NCI-H446 treated with DMSO at 0.1 percent for 48 hours (cell line): ENCODE results near the gene PARP8.
"Not testable (repeated sequence)": the region's sequence is repeated elsewhere in the genome, so short reads cannot be mapped to it uniquely, and the experiment has no call there.

Source experiments
- DNase-seq: peaks from one replicate; lab custom pipeline; 2025; lab: John Stamatoyannopoulos, UW

PARP8 gene

GRCh38 chr5:50666261-50667022 is at the start of gene PARP8:
PARP8 (plus strand) TSS chr5:50666637; CDS start chr5:50667096, 459 bp downstream.
- DNase-seq = no peak

- no peak for DNase-seq
Measured at GRCh38 chr5:50623666-50624065, 42.8 kb upstream of the PARP8 start.

- DNase-seq = not testable (repeated sequence)
Measured at GRCh38 chr5:50634866-50635265, 31.6 kb upstream of the PARP8 start.

- not testable (repeated sequence) for DNase-seq
Measured at GRCh38 chr5:50637576-50637975, 28.9 kb upstream of the PARP8 start.

- DNase-seq = no peak
Measured at GRCh38 chr5:50646591-50646990, 19.8 kb upstream of the PARP8 start.

GRCh38 chr5:50647726-50648125 is 18.7 kb upstream of the PARP8 start:
- DNase-seq = no peak

- no peak for DNase-seq
Measured at GRCh38 chr5:50653946-50654345, 12.5 kb upstream of the PARP8 start.

GRCh38 chr5:50655067-50655809 is 11.2 kb upstream of the PARP8 start:
- DNase-seq = no peak

GRCh38 chr5:50655810-50656205 is 10.6 kb upstream of the PARP8 start:
- DNase-seq = no peak

GRCh38 chr5:50657044-50657443 is 9.4 kb upstream of the PARP8 start:
- no peak for DNase-seq

- DNase-seq = no peak
Measured at GRCh38 chr5:50658246-50658645, 8.2 kb upstream of the PARP8 start.

- no peak for DNase-seq
Measured at GRCh38 chr5:50663636-50664035, 2.8 kb upstream of the PARP8 start.

GRCh38 chr5:50665091-50665490 is 1.3 kb upstream of the PARP8 start:
- no peak for DNase-seq

GRCh38 chr5:50665761-50666202 is 655 bp upstream of the PARP8 start:
- DNase-seq = not testable (repeated sequence)

- DNase-seq = no peak
Measured at GRCh38 chr5:50667023-50667652, 701 bp downstream of the PARP8 start.

- no peak for DNase-seq
Measured at GRCh38 chr5:50667653-50668595, 1.5 kb downstream of the PARP8 start.

GRCh38 chr5:50668636-50669035 is 2.2 kb downstream of the PARP8 start:
- not testable (repeated sequence) for DNase-seq

GRCh38 chr5:50672663-50673062 is 6.2 kb downstream of the PARP8 start:
- DNase-seq = no peak

- DNase-seq = not testable (repeated sequence)
Measured at GRCh38 chr5:50673444-50673843, 7.0 kb downstream of the PARP8 start.

GRCh38 chr5:50675385-50675784 is 8.9 kb downstream of the PARP8 start:
- DNase-seq = no peak

- DNase-seq = not testable (repeated sequence)
Measured at GRCh38 chr5:50679554-50679953, 13.1 kb downstream of the PARP8 start.

- no peak for DNase-seq
Measured at GRCh38 chr5:50684721-50685120, 18.3 kb downstream of the PARP8 start.
